HepG2 (cell line): ENCODE results near the gene SIK2. TPM values are rescaled to one million over a fixed set of nuclear protein-coding genes. Genes with fewer than 3 reads are reported as not detected.

Experiments used
- CREM ChIP-seq, 2 experiments: sonication (generic) in 1 of 2; formaldehyde crosslinking in 1 of 2; IDR thresholded peaks; 2 replicates each; pipeline versions ENCODE4 v1.4.0 to v1.6.1; 2016 to 2020; ENCODE audit warnings: antibody characterized with exemption in 1 of 2, mild to moderate bottlenecking in 1 of 2, missing genetic modification reagents in 1 of 2
- DMAP1 ChIP-seq: IDR thresholded peaks from 2 replicates; pipeline ENCODE4 v1.6.1; 2016
- DPF2 ChIP-seq: sonication (generic); formaldehyde crosslinking; IDR thresholded peaks from 2 replicates; pipeline ENCODE4 v1.4.0; 2020; ENCODE audit warnings: mild to moderate bottlenecking, low read depth, missing genetic modification reagents, borderline replicate concordance
- ETV5 ChIP-seq: IDR thresholded peaks from 2 replicates; pipeline ENCODE4 v1.6.1; 2018; ENCODE audit warnings: missing biosample characterization, missing genetic modification reagents, inconsistent platforms, borderline replicate concordance
- FOXM1 ChIP-seq: sonication (generic); formaldehyde crosslinking; IDR thresholded peaks from 2 replicates; pipeline ENCODE4 v1.5.0; 2020; ENCODE audit warnings: missing genetic modification reagents
- MYC ChIP-seq: sonication (generic); formaldehyde crosslinking; IDR thresholded peaks from 2 replicates; pipeline ENCODE4 v1.9.0; 2021; ENCODE audit warnings: missing genetic modification reagents, borderline replicate concordance
- NFYB ChIP-seq: sonication (generic); formaldehyde crosslinking; IDR thresholded peaks from 2 replicates; pipeline ENCODE4 v1.4.0; 2020; ENCODE audit warnings: missing genetic modification reagents
- SETDB1 ChIP-seq: sonication (generic); formaldehyde crosslinking; IDR thresholded peaks from 2 replicates; pipeline ENCODE4 v1.5.1; 2020; ENCODE audit warnings: missing genetic modification reagents, mild to moderate bottlenecking, borderline replicate concordance
- SNAI1 ChIP-seq: sonication (generic); formaldehyde crosslinking; IDR thresholded peaks from 2 replicates; pipeline ENCODE4 v1.5.0; 2020; ENCODE audit warnings: mild to moderate bottlenecking, missing genetic modification reagents, borderline replicate concordance
- SNRNP70 ChIP-seq: fragments of 200-400 bp; formaldehyde crosslinking; IDR thresholded peaks from 2 replicates; pipeline ENCODE4 v1.6.1; 2017; ENCODE audit warnings: mild to moderate bottlenecking, low read depth, low read length, moderate library complexity
- SOX6 ChIP-seq, 2 experiments: fragments of 450-650 bp in 1 of 2; sonication (generic) in 1 of 2; formaldehyde crosslinking in 1 of 2; IDR thresholded peaks; 2 replicates each; pipeline versions ENCODE4 v1.4.0 to v1.6.1; 2017 to 2020; ENCODE audit warnings: antibody characterized with exemption in 1 of 2, mild to moderate bottlenecking in 1 of 2, missing genetic modification reagents in 1 of 2
- TCF7L2 ChIP-seq: IDR thresholded peaks from 2 replicates; pipeline ENCODE4 v1.6.1; 2011; ENCODE audit warnings: mild to moderate bottlenecking, low read depth, low read length, moderate library complexity
- YEATS2 ChIP-seq: sonication (generic); formaldehyde crosslinking; IDR thresholded peaks from 2 replicates; pipeline ENCODE4 v1.4.0; 2020; ENCODE audit warnings: missing genetic modification reagents, borderline replicate concordance
- YEATS4 ChIP-seq: sonication (generic); formaldehyde crosslinking; IDR thresholded peaks from 2 replicates; pipeline ENCODE4 v1.4.0; 2020; ENCODE audit warnings: missing genetic modification reagents, borderline replicate concordance
- ZC3H13 ChIP-seq: sonication (generic); formaldehyde crosslinking; IDR thresholded peaks from 2 replicates; pipeline ENCODE4 v1.8.1; 2023; ENCODE audit warnings: mild to moderate bottlenecking, missing genetic modification reagents, moderate library complexity
- ZNF136 ChIP-seq: sonication (generic); formaldehyde crosslinking; IDR thresholded peaks from 2 replicates; pipeline ENCODE4 v1.8.1; 2022; ENCODE audit warnings: low read depth, mild to moderate bottlenecking, moderate library complexity, missing genetic modification reagents
- ZNF292 ChIP-seq: sonication (generic); formaldehyde crosslinking; IDR thresholded peaks from 2 replicates; pipeline ENCODE4 v1.8.1; 2022; ENCODE audit warnings: mild to moderate bottlenecking, low read depth, missing genetic modification reagents, borderline replicate concordance
- ZNF530 ChIP-seq: sonication (generic); formaldehyde crosslinking; IDR thresholded peaks from 2 replicates; pipeline ENCODE4 v1.5.0; 2020; ENCODE audit warnings: low read depth, mild to moderate bottlenecking, missing genetic modification reagents
- ZNF569 ChIP-seq: sonication (generic); formaldehyde crosslinking; IDR thresholded peaks from 2 replicates; pipeline ENCODE4 v1.5.0; 2020; ENCODE audit warnings: mild to moderate bottlenecking, missing genetic modification reagents, moderate library complexity, borderline replicate concordance
- ZNF775 ChIP-seq: sonication (generic); formaldehyde crosslinking; IDR thresholded peaks from 2 replicates; pipeline ENCODE4 v1.4.0; 2020; ENCODE audit warnings: missing genetic modification reagents, mild to moderate bottlenecking, moderate library complexity, borderline replicate concordance
- ZSCAN25 ChIP-seq: sonication (generic); formaldehyde crosslinking; IDR thresholded peaks from 2 replicates; pipeline ENCODE4 v1.8.0; 2022; ENCODE audit warnings: mild to moderate bottlenecking, missing genetic modification reagents
- polyA plus RNA-seq, 8 experiments: library from polyadenylated mRNA; depleted of rRNA in 3 of 8; stranded (reverse) in 7 of 8; unstranded in 1 of 8; fragments of >200 nt; fragmentation: Illumina TruSeq in 4 of 8; extraction: Trizol in 4 of 8; gene quantifications; 2 replicates each; pipeline versions ENCODE4 v1.2.1 to v1.2.3, GENCODE V29; 2011 to 2016; ENCODE audit warnings: low read depth in 4 of 8, missing spikeins in 1 of 8, mixed read lengths in 1 of 8; ENCODE audit not compliant: insufficient read depth in 1 of 8
- total RNA-seq, 5 experiments: library from RNA; depleted of rRNA; stranded (reverse); fragments of >200 nt; fragmentation: Illumina TruSeq; extraction: Trizol; gene quantifications; 2 replicates each; pipeline ENCODE4 v1.2.3, GENCODE V29; 2016; ENCODE audit warnings: low read depth in 1 of 5
- TF ChIP-seq, protein P1 (sequence below): sonication (generic); formaldehyde crosslinking; IDR thresholded peaks from 2 replicates; pipeline ENCODE4 v1.5.1; 2020; ENCODE audit warnings: missing genetic modification reagents, mild to moderate bottlenecking, borderline replicate concordance
- TF ChIP-seq, protein P2 (sequence below): sonication (generic); formaldehyde crosslinking; IDR thresholded peaks from 2 replicates; pipeline ENCODE4 v1.4.0; 2020; ENCODE audit warnings: mild to moderate bottlenecking, missing genetic modification reagents
- TF ChIP-seq, protein P3 (sequence below): sonication (generic); formaldehyde crosslinking; IDR thresholded peaks from 2 replicates; pipeline ENCODE4 v1.8.0; 2022; ENCODE audit warnings: mild to moderate bottlenecking, missing genetic modification reagents, moderate library complexity
- TF ChIP-seq, protein P4 (sequence below): sonication (generic); formaldehyde crosslinking; IDR thresholded peaks from 2 replicates; pipeline ENCODE4 v1.4.0; 2020; ENCODE audit warnings: mild to moderate bottlenecking, missing genetic modification reagents
- TF ChIP-seq, protein P5 (sequence below): sonication (generic); formaldehyde crosslinking; IDR thresholded peaks from 2 replicates; pipeline ENCODE4 v1.4.0; 2020; ENCODE audit warnings: low read depth, mild to moderate bottlenecking, missing genetic modification reagents

Gene SIK2
- total and polyA plus RNA-seq, 2 of the 13 experiments (the other 11 are each of a cell fraction or from before 2014, with no cell fraction given) = 8.1 to 15.4 TPM

DNA sequence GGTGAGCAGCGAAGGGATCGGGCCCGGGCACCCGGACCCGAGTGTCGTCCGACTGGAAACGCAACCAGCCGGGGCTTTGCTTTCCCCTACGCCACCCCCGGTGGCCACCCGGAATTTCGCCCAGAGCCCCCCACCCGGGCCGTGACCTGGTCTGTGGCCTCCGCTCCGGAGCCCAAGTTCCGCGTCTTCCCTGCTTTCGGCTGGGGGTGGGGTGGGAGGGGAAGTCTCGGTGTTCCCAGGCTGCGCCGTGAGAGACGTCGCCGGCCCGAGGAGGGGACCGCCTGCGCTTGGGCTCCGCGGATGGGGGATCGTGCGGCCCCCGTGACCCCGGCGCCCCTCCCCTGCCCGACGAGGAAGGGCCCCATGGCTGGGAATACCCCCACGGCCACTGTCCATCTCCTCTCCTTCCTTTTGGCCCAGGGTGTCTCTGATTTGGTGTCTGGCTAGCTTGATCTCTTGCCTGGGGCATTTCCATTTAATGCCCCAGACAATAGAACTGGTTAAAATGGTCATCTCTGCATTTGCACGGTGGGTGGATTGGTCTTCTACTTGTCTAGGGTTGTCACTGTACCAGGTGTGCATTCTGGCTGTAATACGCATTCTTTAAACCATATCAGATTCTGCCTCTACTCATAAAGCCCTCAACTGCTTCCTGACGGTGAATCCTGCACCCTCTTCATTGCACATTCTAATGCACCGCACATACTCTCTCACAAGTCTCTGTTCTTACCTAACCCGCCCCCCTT lies 789 bp downstream of the SIK2 start (continued):
- TF ChIP-seq ZSCAN25 (CRISPR knock-in tag) (no peak), DMAP1 (no peak), ZNF292 (CRISPR knock-in tag) (peak; percentile 37; the same call in 1 of the 2 replicates), YEATS4 (CRISPR knock-in tag) (0 out of 2 replicates have a peak, but pooled peaks have one; percentile 7), SNAI1 (CRISPR knock-in tag) (no peak), ZNF775 (CRISPR knock-in tag) (no peak), ZC3H13 (no peak), SETDB1 (CRISPR knock-in tag) (no peak), CREM (IDR thresholded peaks at IDR 0.05) (no peak), CREM (CRISPR knock-in tag; IDR thresholded peaks at IDR 0.05) (no peak), TCF7L2 (no peak), YEATS2 (CRISPR knock-in tag) (no peak), SOX6 (IDR thresholded peaks at IDR 0.05) (no peak), SOX6 (CRISPR knock-in tag; IDR thresholded peaks at IDR 0.05) (no peak), MYC (no peak), ZNF530 (CRISPR knock-in tag) (no peak), ZNF569 (CRISPR knock-in tag) (no peak), FOXM1 (CRISPR knock-in tag) (no peak), ZNF136 (CRISPR knock-in tag) (no peak), DPF2 (no peak), ETV5 (CRISPR knock-in tag) (no peak), SNRNP70 (no peak), NFYB (CRISPR knock-in tag) (no peak)
- TF ChIP-seq, protein P1, sequence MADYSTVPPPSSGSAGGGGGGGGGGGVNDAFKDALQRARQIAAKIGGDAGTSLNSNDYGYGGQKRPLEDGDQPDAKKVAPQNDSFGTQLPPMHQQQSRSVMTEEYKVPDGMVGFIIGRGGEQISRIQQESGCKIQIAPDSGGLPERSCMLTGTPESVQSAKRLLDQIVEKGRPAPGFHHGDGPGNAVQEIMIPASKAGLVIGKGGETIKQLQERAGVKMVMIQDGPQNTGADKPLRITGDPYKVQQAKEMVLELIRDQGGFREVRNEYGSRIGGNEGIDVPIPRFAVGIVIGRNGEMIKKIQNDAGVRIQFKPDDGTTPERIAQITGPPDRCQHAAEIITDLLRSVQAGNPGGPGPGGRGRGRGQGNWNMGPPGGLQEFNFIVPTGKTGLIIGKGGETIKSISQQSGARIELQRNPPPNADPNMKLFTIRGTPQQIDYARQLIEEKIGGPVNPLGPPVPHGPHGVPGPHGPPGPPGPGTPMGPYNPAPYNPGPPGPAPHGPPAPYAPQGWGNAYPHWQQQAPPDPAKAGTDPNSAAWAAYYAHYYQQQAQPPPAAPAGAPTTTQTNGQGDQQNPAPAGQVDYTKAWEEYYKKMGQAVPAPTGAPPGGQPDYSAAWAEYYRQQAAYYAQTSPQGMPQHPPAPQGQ = no peak
- TF ChIP-seq, protein P2, sequence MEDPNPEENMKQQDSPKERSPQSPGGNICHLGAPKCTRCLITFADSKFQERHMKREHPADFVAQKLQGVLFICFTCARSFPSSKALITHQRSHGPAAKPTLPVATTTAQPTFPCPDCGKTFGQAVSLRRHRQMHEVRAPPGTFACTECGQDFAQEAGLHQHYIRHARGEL (CRISPR knock-in tag) = no peak
- TF ChIP-seq, protein P3, sequence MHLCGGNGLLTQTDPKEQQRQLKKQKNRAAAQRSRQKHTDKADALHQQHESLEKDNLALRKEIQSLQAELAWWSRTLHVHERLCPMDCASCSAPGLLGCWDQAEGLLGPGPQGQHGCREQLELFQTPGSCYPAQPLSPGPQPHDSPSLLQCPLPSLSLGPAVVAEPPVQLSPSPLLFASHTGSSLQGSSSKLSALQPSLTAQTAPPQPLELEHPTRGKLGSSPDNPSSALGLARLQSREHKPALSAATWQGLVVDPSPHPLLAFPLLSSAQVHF (CRISPR knock-in tag) = no peak
- TF ChIP-seq, protein P4, sequence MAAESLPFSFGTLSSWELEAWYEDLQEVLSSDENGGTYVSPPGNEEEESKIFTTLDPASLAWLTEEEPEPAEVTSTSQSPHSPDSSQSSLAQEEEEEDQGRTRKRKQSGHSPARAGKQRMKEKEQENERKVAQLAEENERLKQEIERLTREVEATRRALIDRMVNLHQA (CRISPR knock-in tag) = no peak
- TF ChIP-seq, protein P5, sequence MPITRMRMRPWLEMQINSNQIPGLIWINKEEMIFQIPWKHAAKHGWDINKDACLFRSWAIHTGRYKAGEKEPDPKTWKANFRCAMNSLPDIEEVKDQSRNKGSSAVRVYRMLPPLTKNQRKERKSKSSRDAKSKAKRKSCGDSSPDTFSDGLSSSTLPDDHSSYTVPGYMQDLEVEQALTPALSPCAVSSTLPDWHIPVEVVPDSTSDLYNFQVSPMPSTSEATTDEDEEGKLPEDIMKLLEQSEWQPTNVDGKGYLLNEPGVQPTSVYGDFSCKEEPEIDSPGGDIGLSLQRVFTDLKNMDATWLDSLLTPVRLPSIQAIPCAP (CRISPR knock-in tag) = no peak
